HG02642 (cell line): ENCODE results near the gene PARVG.
A peak's percentile ranks its signal among the peaks of the same experiment; 100 is the strongest.

ENCODE experiments used
- ATAC-seq: cut with Tn5 transposase; IDR thresholded peaks from one replicate; pipeline ENCODE4 v1.9.1; 2021; ENCODE audit warnings: mild to moderate bottlenecking; ENCODE audit not compliant: unreplicated experiment, poor library complexity

Gene PARVG

DNA sequence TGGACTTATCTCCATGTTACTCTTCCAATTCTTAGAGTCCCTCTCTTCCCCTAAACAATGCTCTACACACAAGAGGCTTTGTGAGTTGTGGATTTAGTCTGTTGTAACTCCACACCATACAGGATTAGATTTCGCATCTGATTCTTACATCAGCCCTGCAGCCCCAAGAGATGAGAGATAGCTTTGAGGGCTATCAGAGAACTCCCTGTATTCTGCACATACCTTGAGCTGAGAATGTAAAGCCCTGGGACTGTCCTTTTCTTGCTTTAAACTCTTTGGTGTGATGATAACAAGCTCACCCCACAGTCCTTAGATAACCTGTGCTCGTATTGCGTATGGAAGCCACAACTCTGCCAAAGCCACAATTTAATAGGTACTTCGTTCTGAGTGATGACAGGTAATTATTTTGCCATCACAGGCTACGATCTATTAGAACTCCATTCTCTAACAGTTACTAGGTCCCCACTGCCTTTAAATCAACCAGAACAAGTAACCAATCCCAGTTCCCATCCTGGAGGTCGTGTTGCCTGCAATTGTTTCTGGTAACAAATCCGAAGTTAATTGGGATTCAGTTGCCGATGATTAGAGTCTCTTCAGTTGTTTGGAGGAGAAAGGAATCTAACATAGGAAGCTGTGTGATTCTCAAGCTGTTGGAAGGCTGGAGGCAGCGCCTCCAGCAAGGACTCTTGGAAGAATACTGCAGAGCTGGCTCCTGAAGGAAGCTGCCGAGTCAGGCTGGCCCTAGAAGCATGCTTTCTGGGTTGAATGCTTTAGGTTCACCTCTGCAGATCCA lies 1.3 kb upstream of the PARVG start:
- no peak for ATAC-seq

DNA sequence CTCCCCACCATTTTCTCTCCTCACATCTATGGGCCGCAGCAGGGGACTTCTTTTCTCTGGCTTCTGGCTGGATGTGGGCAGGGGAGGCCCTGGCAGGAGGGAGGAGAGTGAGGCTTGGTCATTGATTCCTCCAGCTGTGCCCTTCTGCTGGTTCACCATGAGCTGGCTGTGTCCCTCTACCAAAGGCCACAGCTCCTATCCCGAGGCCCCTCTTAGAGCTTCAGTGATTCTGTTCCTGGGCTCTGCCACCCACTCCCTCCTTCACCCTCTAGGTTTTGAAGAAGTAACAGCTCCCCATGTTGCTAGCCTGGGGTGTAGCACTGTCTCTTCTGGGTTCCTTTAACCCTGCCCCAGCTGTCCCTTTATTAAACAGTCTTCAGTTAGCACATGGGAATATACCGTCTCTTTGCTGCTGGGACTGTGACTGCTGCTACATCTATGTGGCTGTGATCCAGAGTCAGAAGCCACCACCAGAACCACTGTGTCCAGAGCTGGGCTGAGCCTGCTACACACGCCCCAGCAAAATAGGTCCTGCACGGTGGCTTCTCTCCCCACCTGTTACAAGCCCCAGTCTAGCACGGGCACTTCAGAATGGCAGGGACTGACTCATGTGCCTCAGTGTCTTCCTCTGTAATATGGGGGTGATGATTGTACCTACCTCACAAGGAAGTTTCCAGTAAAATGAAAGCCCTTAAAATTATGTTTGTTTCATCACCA lies 578 bp upstream of the PARVG start:
- ATAC-seq, result no peak

DNA sequence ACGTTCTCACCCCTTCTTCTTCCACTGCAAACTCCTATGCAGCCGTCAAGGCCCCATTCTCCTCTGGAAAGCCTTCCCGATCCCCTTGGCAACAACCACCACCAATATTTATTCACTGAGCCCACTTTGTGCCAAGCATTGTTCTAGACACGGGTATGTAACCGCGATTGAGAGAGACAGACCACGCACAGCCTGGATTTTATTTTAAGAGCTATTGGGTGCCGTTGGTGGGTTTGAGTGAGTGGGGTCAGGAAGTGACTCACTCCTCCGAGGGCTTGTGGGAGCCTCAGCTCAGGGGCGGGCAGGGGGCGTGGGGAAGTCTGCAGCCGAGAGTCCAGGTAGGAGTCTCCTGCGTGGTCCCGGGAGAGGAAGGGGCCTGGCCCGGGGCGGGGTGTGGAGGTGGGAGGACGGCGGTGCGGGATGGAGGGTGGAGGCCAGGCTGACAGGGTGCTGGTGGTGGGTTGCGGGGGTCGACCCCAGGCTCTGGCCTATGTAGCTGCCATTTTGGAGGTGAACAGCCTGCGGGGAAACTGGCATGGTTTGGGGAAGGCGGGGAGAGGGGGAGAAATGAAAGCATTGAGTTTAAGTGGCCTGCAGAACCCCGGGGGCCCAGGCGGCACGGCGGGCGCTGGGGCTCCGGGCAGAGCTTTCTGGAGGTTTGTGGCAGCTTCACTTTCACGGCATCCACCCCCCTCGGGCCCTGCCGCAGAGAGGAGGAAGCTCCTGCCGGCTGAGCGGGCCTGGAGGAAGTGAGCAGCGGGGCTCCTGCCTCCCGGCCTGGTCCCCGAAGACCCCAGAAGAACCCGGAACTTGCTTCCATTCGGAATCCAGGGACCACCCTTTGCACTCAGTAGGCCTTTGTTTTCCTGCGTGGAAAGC lies 547 bp downstream of the PARVG start:
- peak; percentile 43 for ATAC-seq

GRCh38 chr22:44181912-44182587 lies 1.3 kb downstream of the PARVG start:
- peak; percentile 25 for ATAC-seq

GRCh38 chr22:44182588-44183286 lies 2.0 kb downstream of the PARVG start:
- ATAC-seq, result no peak

DNA sequence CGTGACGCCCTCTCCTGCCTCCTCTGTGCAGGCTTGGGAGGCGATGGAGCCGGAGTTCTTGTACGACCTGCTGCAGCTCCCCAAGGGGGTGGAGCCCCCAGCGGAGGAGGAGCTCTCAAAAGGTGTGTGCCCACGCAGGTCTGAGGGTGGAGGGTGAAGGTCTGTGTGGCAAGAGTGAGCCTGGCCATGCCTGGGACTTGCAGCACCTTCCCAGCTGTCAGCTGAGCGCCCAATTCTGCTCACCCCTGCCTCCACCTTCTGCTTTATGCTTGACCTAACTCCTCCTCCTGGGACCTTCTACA lies 2.5 kb downstream of the PARVG start:
- ATAC-seq, result no peak

DNA sequence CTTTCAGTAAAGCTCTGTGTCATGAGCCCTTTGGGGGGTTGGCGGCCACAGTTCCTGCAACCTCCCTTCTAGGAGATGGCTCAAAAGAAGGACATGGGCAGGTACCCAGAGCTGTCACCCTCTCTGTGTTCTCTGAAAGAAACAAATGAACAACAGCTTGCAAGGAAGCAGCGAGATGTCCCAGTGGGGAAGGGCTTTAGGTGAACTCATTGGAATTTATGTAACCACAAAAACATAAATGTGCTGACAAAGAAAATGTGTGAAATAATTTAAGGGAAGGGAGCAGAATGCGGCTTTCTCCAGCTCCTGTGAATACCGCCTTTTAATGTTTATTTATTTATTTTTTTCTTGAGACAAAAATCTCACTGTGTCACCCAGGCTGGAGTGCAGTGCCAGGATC lies 3.3 kb downstream of the PARVG start:
- ATAC-seq, result no peak

DNA sequence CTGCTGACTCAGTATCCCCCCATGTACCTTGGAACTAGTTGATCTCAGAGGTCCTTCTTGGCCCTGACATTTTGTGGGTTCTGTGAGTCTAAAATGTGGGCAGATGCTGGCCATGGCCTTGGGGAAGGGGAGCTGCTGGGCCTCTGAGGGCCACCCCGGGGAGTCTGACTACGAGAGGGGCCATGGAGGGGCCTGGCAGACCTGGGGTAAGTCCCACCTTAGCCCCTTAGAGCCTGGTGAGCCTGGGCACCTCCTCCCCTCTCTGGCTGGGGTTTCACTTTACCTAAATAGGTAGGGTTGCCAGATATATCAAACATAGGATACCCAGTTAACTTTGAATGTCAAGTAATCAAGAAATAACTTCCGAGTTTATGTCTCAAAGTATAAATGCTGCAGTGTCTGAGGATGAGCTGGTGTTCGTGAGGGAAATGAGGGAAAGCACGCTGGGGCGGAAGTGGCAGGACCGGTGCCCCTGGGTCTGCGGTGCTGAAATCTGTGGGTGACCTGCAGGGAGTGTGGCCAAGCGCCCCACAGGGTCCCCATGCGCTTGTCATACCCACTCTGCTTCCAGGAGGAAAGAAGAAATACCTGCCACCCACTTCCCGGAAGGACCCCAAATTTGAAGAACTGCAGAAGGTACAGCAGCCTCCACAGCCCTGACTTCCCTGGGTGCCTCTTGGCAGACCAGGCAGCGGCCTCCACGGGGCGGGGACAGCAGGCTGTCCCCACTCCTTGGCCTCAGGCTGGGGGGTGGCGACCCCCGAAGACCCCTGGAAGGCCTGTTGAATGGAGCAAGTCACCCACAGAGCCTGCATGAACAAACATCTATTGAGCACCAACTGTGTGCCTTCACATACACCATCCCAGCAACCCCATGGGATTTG lies 4.8 kb downstream of the PARVG start:
- no peak for ATAC-seq

DNA sequence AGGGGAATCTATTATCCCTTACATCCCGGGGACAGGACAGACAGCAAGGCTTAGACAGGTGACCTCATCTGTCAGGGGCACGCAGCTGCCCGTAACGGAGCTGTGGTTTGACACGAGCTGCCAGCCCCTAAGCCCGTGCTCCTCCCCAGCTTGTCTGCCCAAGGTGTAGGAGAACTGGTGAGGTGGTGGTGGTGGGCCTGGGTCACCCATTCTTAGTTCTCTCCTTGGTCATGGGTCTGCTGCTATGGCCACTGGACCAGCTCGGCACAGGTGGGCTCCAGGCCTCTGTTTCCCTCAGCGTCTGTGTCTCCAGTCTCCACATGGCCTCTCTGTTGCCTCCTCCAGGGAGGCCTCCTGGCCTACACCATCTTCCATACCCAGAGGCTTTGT lies 5.4 kb downstream of the PARVG start:
- ATAC-seq, result no peak

GRCh38 chr22:44186737-44187136 lies 6.0 kb downstream of the PARVG start:
- no peak for ATAC-seq

DNA sequence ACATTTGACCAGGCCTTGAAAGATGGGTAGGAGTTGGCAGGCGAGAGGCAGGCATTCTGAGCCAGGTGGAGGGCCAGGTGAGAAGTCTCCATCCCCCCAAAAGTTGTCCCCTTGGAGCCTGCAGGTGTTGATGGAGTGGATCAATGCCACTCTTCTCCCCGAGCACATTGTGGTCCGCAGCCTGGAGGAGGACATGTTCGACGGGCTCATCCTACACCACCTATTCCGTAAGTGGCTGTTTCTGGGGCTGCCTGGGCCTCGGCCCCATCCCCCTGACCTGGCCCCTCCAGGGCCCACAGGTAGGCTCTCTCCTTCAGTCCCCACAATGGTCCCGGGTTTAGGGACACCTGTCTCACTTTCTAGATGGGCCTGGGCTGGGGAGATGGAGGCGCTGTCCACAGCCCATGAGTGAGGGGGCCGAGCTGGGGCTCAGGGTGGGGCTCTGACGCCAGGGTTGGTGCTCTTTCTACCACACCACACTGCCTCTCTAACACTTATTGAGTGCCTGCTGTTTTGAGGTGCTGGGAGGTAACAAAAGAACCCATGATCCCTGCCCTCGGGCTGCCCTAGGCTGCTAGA lies 7.0 kb downstream of the PARVG start:
- ATAC-seq, result no peak

DNA sequence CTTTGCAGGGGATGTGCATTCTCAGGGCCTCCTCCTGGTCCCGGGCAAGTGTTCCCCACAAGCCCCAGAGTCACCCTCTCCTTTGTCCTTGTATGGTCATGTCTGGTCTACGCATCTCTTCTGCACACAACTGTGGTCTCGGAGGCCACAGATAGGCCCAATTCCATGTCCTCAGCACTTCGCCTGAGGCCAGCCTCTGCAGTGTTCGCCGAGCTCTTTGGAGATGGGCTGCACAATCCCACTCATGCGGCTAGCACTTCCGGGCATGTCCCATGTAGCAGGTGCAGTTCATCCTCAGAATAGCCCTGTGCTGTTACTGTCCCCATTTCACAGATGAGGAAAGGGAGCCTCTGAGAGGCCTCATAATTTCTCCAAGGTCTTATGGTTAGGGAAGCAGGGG lies 7.6 kb downstream of the PARVG start:
- no peak for ATAC-seq

- no peak for ATAC-seq
Observed at GRCh38 chr22:44188986-44189630, 8.4 kb downstream of the PARVG start.

DNA sequence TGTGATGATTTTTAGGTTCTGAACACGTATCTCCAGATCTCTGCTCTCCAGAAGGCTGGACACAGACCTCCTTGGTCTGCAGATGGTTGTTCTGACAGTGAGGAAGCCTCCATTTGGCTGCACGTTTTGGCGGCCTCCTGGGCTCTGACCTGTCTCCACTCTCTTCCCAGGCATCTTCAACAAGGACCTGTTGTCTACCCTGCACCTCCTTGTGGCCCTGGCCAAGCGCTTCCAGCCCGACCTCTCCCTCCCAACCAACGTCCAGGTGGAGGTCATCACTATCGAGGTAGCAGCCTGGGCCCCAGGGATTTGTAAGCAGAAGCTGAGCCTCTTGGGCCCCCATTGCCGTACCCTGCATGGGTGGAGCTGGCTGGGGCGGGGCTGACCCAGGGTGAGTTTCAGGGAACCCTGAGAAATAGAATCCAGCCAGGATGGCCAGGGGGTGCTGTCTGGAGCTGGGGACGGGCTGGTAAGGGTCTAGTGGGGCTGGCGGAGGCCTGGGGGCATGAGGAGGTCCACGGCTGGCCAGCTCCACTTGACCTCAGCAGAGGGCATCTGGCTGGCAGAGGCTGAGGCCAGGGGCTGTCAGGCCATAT lies 9.8 kb downstream of the PARVG start:
- ATAC-seq, result no peak

- ATAC-seq, result no peak
Observed at GRCh38 chr22:44191036-44191454, 10.3 kb downstream of the PARVG start.

DNA sequence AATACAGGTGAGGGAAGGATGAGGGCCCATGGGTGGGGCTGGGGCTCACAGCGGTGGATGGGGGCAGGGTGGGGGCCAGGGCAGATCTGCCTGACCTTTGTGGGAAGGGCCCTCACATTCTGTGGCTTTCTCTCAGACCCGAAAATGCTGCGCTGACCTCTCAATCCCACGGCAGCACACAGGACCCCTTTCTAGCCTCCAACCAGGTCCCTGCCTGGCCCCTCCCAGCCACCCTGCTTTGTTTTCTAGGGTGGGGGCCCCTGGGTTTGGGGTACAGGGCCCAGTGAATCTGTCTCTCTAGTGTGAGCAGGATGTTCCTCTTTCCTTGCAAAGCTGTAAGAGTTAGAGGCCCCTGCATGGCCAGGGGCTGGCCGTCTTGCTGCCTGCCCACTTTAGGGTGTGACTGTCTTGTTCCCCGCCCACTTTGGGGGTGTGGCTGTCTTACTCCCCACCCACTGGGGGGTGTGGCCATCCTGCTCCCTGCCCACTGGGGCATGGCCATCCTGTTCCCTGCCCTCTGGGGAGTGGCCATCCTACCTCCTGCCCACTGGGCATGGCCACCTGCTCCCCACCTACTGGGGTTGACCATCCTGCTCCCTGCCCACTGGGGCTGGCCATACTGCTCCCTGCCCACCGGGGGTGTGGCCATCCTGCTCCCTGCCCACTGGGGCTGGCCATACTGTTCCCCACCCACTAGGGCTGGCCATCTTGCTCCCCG lies 11.5 kb downstream of the PARVG start:
- no peak for ATAC-seq

- ATAC-seq, result no peak
Observed at GRCh38 chr22:44192816-44193534, 12.2 kb downstream of the PARVG start.
